DND-41 (cell line): Measurements from ENCODE around the gene MUC5B.

Experiments
- ATAC-seq: fragments of 200-7000 bp; cut with Tn5 transposase; 3 replicates; pipeline ENCODE4 v1.9.1; 2021; ENCODE audit warnings: low read depth; ENCODE audit not compliant: insufficient read depth
- DNase-seq: peaks from one replicate; pipeline ENCODE4 v3.0.0-alpha.2; 2020
- H2AFZ ChIP-seq: 2 replicates; pipeline ENCODE4 v1.6.0; 2012; ENCODE audit warnings: low read depth, low read length
- H3K27ac ChIP-seq: 2 replicates; pipeline ENCODE4 v1.5.1; 2012; ENCODE audit warnings: low read length, inconsistent platforms
- H3K27me3 ChIP-seq: fragments of 200-600 bp; sonication (generic); 2 replicates; pipeline ENCODE4 v1.6.0; 2012; ENCODE audit warnings: low read length, mild to moderate bottlenecking, inconsistent platforms; ENCODE audit not compliant: insufficient read depth, poor library complexity
- H3K36me3 ChIP-seq: 2 replicates; pipeline ENCODE4 v1.5.1; 2012; ENCODE audit warnings: low read length, inconsistent platforms; ENCODE audit not compliant: insufficient read depth
- H3K4me1 ChIP-seq: 2 replicates; pipeline ENCODE4 v1.5.1; 2012; ENCODE audit warnings: mild to moderate bottlenecking, low read length; ENCODE audit not compliant: insufficient read depth
- H3K4me2 ChIP-seq: 2 replicates; pipeline ENCODE4 v1.6.0; 2012; ENCODE audit warnings: mild to moderate bottlenecking, moderate library complexity, low read length, inconsistent platforms; ENCODE audit not compliant: insufficient read depth
- H3K4me3 ChIP-seq, 2 experiments: fragments of 200-600 bp in 1 of 2; shearing (Covaris generic) in 1 of 2; 2 replicates each; pipeline ENCODE4 v1.5.1; 2012 to 2016; ENCODE audit warnings: inconsistent platforms in 2 of 2, low read length in 2 of 2, mild to moderate bottlenecking in 2 of 2, low read depth in 1 of 2, moderate library complexity in 1 of 2
- H3K79me2 ChIP-seq: 2 replicates; pipeline ENCODE4 v1.6.0; 2012; ENCODE audit warnings: low read length, inconsistent platforms; ENCODE audit not compliant: insufficient read depth
- H3K9ac ChIP-seq: 2 replicates; pipeline ENCODE4 v1.6.0; 2012; ENCODE audit warnings: low read depth, mild to moderate bottlenecking, inconsistent platforms, low read length, moderate library complexity
- H3K9me3 ChIP-seq: 2 replicates; pipeline ENCODE4 v1.5.1; 2012; ENCODE audit warnings: low read length, moderate library complexity, mild to moderate bottlenecking, inconsistent platforms; ENCODE audit not compliant: insufficient read depth, severe bottlenecking
- H4K20me1 ChIP-seq: 2 replicates; pipeline ENCODE4 v1.6.0; 2012; ENCODE audit warnings: low read length; ENCODE audit not compliant: insufficient read depth
- CTCF ChIP-seq: IDR thresholded peaks from 2 replicates; pipeline ENCODE4 v1.5.1; 2012; ENCODE audit warnings: borderline replicate concordance, low read length, moderate library complexity, mild to moderate bottlenecking; ENCODE audit not compliant: poor library complexity, severe bottlenecking; ENCODE audit errors: extremely low read depth
- EZH2 ChIP-seq: IDR thresholded peaks from 3 replicates; pipeline ENCODE4 v1.6.1; 2012; ENCODE audit warnings: borderline replicate concordance, low read depth, mild to moderate bottlenecking, moderate library complexity, low read length, inconsistent platforms; ENCODE audit not compliant: severe bottlenecking

MUC5B gene

GRCh38 chr11:1305501-1306056 lies 82.7 kb downstream of the MUC5B start:
- TF ChIP-seq EZH2 (no peak), CTCF (no peak)
- H3K36me3 ChIP-seq, result peaks cover 27% of the 10 kb centered on the region
- peaks cover 38% of the 10 kb centered on the region for H3K4me1 ChIP-seq
- no peak overlapping the region for H2AFZ ChIP-seq
- peaks cover 94% of the 10 kb centered on the region for H3K79me2 ChIP-seq
- DNase-seq (peak; percentile 1), ATAC-seq (no peak)
- no peak overlapping the region for H3K27ac ChIP-seq
- no peak overlapping the region for H3K9ac ChIP-seq
- H3K4me3 ChIP-seq, result no peak overlapping the region
- 0 out of 2 replicates have a peak overlapping the region, but pooled peaks have one; percentile 18 for H3K4me2 ChIP-seq
- no peaks in the 10 kb centered on the region for H3K9me3 ChIP-seq
- peaks cover 64% of the 10 kb centered on the region for H4K20me1 ChIP-seq
- no peaks in the 10 kb centered on the region for H3K27me3 ChIP-seq

GRCh38 chr11:1306186-1307162 lies 83.6 kb downstream of the MUC5B start:
- TF ChIP-seq CTCF (no peak), EZH2 (no peak)
- peaks cover 27% of the 10 kb centered on the region for H3K36me3 ChIP-seq
- 0 out of 2 replicates have a peak overlapping the region, but pooled peaks have one; percentile 99 for H3K9ac ChIP-seq
- no peak overlapping the region for H2AFZ ChIP-seq
- H3K4me2 ChIP-seq, result peak overlapping the region; percentile 86; the same call in 1 of the 2 replicates
- H4K20me1 ChIP-seq, result peaks cover 58% of the 10 kb centered on the region
- peak; percentile 1 for DNase-seq
- peaks cover 85% of the 10 kb centered on the region for H3K79me2 ChIP-seq
- peaks cover 45% of the 10 kb centered on the region for H3K4me1 ChIP-seq
- no peak for ATAC-seq
- H3K9me3 ChIP-seq, result peaks cover 3% of the 10 kb centered on the region
- peak overlapping the region in 1 of 2 experiments; percentile 6; a peak in 1 of 4 replicates for H3K4me3 ChIP-seq
- no peak overlapping the region for H3K27ac ChIP-seq
- H3K27me3 ChIP-seq, result no peaks in the 10 kb centered on the region

DNA sequence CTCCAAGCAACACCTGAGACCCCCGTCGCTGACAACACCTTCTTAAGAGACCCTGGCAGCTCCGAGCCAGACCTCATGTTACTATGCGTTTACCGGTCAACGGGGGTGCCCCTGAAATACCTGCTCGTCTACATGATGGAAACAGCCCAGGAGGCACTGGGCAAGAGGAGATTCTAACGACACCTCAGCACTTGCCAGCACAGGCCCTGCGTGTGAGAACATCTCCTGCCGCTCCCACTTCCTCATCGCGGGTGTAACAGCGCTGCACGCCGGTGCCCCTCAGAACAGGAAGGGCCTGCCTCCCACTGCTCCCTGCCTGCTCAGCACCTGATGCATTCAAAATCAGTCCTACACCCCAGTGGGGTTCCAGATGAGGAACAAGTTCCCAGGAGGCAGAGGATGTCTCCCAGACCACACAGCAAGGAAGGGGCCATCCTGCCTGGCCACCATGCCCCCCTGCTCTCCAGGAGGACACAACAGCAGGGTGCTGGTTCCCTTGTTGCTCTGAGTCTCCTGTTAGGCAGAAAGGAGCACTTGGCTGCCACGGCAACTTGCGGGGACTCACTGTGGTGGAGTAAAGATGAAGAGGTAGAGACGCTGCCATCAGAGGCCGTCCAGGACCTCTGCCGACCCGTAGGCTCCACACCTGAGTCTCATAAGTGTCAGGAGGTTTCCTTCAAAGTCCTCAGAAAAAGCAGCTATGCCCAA lies 84.5 kb downstream of the MUC5B start:
- Histone ChIP-seq H3K4me1 (peaks cover 45% of the 10 kb centered on the region), H3K9me3 (peaks cover 8% of the 10 kb centered on the region), H4K20me1 (peaks cover 49% of the 10 kb centered on the region), H3K27ac (peak overlapping the region; percentile 24; the same call in 1 of the 2 replicates), H3K27me3 (no peaks in the 10 kb centered on the region), H3K9ac (0 out of 2 replicates have a peak overlapping the region, but pooled peaks have one; percentile 99), H3K79me2 (peaks cover 77% of the 10 kb centered on the region), H3K4me3 (peak overlapping the region in 1 of 2 experiments; percentile 6; a peak in 1 of 4 replicates), H3K36me3 (peaks cover 24% of the 10 kb centered on the region), H3K4me2 (peak overlapping the region; percentile 86; the same call in 1 of the 2 replicates), H2AFZ (no peak overlapping the region)
- no peak for ATAC-seq
- TF ChIP-seq EZH2 (no peak), CTCF (no peak)
- no peak for DNase-seq
